Measurements from ENCODE around the gene SUPT5H.

The SUPT5H gene

DNA sequence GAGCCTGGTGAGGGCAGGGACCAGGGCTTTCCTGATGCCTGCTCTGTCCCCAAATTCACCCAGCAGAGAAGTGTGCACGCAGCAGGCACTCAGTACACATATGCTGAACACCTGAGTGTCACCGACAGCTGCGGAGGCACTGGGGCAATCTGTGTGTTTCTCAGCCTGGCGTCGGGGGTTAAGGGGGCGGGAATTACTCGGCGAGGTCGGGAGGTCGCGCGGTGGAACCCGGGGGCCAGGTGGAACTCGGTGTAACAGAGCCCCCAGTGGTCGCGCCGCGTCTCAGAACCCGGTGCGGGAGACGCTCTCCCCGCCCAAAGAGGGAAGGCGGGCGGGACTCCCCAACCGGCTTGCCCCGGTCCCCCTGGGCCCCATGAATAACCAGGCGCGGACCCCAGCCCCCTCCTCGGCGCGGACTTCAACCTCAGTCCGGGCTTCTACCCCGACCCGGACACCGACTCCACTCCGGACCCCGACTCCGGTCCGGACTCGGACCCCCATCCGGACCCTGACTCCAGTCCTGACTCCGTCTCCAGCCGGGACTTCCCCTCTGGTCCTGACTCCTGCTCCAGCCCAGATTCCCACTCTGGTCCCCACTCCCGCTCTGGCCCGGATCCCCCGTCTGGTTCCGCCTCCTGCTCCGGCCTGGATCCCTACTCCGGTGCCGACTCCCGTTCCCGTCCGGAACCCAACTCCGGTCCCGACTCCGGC lies 69.6 kb downstream of the SUPT5H start, which contains the start of gene SELENOV:
SELENOV (plus strand) TSS at position 300 of the 711 bp plus-strand sequence; CDS start at position 374, 74 bp downstream.
- DNase-seq (ENCODE audit: low spot score), result no peak
- TF ChIP-seq, protein P1, sequence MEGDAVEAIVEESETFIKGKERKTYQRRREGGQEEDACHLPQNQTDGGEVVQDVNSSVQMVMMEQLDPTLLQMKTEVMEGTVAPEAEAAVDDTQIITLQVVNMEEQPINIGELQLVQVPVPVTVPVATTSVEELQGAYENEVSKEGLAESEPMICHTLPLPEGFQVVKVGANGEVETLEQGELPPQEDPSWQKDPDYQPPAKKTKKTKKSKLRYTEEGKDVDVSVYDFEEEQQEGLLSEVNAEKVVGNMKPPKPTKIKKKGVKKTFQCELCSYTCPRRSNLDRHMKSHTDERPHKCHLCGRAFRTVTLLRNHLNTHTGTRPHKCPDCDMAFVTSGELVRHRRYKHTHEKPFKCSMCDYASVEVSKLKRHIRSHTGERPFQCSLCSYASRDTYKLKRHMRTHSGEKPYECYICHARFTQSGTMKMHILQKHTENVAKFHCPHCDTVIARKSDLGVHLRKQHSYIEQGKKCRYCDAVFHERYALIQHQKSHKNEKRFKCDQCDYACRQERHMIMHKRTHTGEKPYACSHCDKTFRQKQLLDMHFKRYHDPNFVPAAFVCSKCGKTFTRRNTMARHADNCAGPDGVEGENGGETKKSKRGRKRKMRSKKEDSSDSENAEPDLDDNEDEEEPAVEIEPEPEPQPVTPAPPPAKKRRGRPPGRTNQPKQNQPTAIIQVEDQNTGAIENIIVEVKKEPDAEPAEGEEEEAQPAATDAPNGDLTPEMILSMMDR (IDR thresholded peaks at IDR 0.05; ENCODE audit: extremely low read depth, insufficient read depth, missing control alignments), result no peak
- in situ Hi-C loops (cut with MboI; ENCODE audit: low pct_unique_long_range_greater_than_20kb, low sequenced_read_pairs, unreplicated experiment), result no loop called here

DNA sequence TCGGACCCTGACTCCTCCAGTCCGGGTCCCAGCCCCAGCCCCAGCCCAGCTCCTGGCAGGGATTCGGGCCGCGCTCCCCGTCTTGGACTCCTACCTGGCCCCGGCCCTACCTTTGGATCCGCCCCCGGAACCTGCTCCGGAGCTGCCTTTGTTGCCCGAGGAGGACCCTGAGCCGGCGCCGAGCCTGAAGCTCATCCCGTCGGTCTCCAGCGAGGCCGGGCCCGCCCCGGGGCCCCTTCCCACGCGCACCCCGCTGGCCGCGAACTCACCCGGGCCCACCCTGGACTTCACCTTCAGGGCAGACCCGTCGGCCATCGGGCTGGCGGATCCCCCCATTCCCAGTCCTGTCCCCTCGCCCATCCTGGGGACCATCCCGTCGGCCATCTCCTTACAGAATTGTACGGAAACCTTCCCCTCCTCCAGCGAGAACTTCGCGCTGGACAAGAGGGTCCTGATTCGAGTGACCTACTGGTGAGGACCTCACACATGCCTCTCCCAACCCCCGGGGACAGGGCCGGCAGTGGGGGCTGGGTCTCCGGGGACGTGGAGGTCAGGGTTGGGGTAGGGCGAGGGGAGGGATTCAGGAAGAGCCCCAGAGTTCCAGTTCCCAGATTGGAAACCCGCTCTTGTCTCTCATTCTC lies 70.3 kb downstream of the SUPT5H start:
- in situ Hi-C loops (cut with MboI; ENCODE audit: low pct_unique_long_range_greater_than_20kb, low sequenced_read_pairs, unreplicated experiment), result no loop called here
- no peak for DNase-seq (ENCODE audit: low spot score)
- TF ChIP-seq, protein P1 (IDR thresholded peaks at IDR 0.05; ENCODE audit: extremely low read depth, insufficient read depth, missing control alignments), result no peak

DNA sequence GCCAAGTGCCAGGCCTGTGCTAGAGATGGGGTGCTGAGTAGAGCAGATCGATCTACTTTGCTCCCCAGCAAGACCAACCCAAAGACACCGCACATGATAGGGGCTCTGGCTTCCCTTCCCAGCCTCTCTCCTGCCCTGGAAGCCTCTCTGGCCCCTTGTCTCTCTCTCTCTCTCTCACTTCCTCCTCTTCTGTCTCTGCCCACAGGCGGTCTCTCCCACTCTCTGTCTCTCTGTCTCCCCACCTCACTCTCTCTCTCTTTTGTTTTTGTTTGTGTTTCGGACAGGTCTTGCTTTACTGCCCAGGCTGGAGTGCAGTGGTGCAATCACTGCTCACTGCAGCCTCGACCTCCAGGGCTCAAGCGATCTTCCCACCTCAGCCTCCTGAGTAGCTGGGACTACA lies 70.9 kb downstream of the SUPT5H start:
- TF ChIP-seq, protein P1 (IDR thresholded peaks at IDR 0.05; ENCODE audit: extremely low read depth, insufficient read depth, missing control alignments), result no peak
- DNase-seq (ENCODE audit: low spot score), result no peak
- in situ Hi-C loops (cut with MboI; ENCODE audit: low pct_unique_long_range_greater_than_20kb, low sequenced_read_pairs, unreplicated experiment), result no loop called here

DNA sequence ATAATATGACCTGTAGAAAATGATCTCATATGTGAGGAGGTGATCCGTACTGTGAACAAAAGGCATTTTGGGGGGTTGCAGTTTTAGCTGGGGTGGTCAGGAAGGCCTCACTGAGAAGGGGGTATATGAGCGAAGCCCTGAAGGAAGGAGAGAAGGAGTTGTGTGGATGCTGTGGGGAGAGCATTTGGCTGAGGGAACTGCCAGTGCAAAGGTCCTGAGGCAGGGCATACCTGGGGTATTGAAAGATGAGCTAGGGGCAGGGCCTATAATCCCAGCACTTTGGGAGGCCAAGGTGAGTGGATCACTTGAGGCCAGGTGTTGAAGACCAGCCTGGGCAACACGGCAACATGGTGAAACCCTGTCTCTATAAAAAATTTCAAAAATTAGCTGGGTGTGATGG lies 72.0 kb downstream of the SUPT5H start:
- TF ChIP-seq, protein P1 (IDR thresholded peaks at IDR 0.05; ENCODE audit: extremely low read depth, insufficient read depth, missing control alignments), result no peak
- in situ Hi-C loops (cut with MboI; ENCODE audit: low pct_unique_long_range_greater_than_20kb, low sequenced_read_pairs, unreplicated experiment), result no loop called here
- DNase-seq (ENCODE audit: low spot score), result no peak

DNA sequence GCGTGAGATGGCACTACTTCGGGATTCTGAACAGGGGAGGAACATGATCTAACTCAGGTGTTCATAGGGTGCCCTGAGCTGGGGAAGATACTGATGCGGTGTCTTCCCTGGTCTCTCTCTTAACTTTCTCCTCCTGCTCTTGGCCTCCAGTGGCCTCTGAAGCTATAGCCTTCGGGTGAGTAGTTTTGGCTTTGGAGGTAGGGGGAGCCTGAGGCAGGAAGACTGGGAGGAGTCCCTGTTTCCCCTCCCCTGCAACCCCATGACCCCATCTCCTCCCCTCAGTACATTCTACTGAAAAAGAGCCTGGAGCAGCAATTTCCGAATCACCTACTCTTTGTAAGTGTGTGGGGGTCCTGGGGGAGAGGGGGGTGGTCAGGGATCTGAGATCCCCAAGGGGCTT lies 73.1 kb downstream of the SUPT5H start:
- in situ Hi-C loops (cut with MboI; ENCODE audit: low pct_unique_long_range_greater_than_20kb, low sequenced_read_pairs, unreplicated experiment), result no loop called here
- TF ChIP-seq, protein P1 (IDR thresholded peaks at IDR 0.05; ENCODE audit: extremely low read depth, insufficient read depth, missing control alignments), result no peak
- no peak for DNase-seq (ENCODE audit: low spot score)

DNA sequence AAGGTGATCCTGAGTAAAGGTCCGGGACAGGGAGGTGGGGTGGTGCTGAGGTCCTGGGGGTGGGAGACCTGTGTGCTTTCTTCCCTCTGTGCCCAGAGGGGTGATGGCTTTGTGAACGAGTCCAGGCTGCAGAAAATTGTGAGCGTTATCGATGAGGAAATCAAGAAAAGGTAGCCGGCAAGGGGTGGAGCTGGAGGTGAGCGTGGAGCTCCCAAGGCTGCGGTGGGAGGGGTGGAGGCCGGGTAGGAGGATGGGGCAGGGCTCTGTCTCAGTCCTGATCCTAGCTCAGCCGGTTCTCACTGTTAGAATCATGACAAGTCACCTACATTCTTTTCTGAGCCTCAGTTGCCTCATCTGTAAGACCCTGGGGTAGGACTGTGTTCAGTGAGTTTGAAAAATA lies 73.6 kb downstream of the SUPT5H start:
- no peak for DNase-seq (ENCODE audit: low spot score)
- in situ Hi-C loops (cut with MboI; ENCODE audit: low pct_unique_long_range_greater_than_20kb, low sequenced_read_pairs, unreplicated experiment), result no loop called here

More for the DNA sequence above, 73.6 kb downstream of the SUPT5H start:
- TF ChIP-seq, protein P1 (IDR thresholded peaks at IDR 0.05; ENCODE audit: extremely low read depth, insufficient read depth, missing control alignments), result no peak
